Endothelial cell of umbilical vein (primary cell): ENCODE measurements around the gene CAMTA1. TPM values are rescaled to one million over a fixed set of nuclear protein-coding genes. Genes with fewer than 3 reads are reported as not detected.
A peak's percentile ranks its signal among the peaks of the same experiment; 100 is the strongest.
"Not testable (repeated sequence)": the region's sequence is repeated elsewhere in the genome, so short reads cannot be mapped to it uniquely, and the experiment has no call there.

Experiments
- BruUV-seq: library from RNA; stranded (reverse); fragments of 400-500 nt; replicated peaks from 2 replicates; lab custom pipeline; 2021; lab: Mats Ljungman, UMichigan
- CTCF ChIA-PET: fragments of 300-600, 350-600 bp; sonication (Branson Sonifier 250); formaldehyde crosslinking; loops from one replicate; lab custom pipeline; 2021; ENCODE audit warnings: antibody characterized with exemption, inconsistent platforms; lab: Charles Lee
- POLR2A ChIA-PET: fragments of 300-600, 350-600 bp; sonication (Branson Sonifier 250); formaldehyde crosslinking; loops from one replicate; lab custom pipeline; 2021; ENCODE audit warnings: antibody characterized with exemption, inconsistent platforms; lab: Charles Lee
- DNase-seq: peaks from one replicate; pipeline ENCODE4 v3.0.0-alpha.2; 2011; ENCODE audit warnings: low read depth, low spot score
- FAIRE-seq: peaks from 2 replicates; lab custom pipeline; 2011; peaks lifted over from hg19 to GRCh38; lab: Jason Lieb, UNC
- H2AFZ ChIP-seq: 2 replicates; pipeline ENCODE4 v1.6.0; 2012; ENCODE audit warnings: low read depth, low read length, control low read depth, inconsistent platforms
- H3K27ac ChIP-seq: 2 replicates; pipeline ENCODE4 v1.5.1; 2011; ENCODE audit warnings: low read depth, mild to moderate bottlenecking, control low read depth, low read length, moderate library complexity; ENCODE audit not compliant: insufficient read depth
- H3K27me3 ChIP-seq, 2 experiments: 2 replicates each; pipeline versions ENCODE4 v1.6.0 to v1.6.1; 2011; ENCODE audit warnings: low read length in 2 of 2, mixed read lengths in 1 of 2; ENCODE audit not compliant: control insufficient read depth in 2 of 2, insufficient read depth in 2 of 2
- H3K36me3 ChIP-seq, 2 experiments: 2 replicates in 1 of 2; 3 replicates in 1 of 2; pipeline ENCODE4 v1.5.1; 2011; ENCODE audit warnings: low read length in 2 of 2, mild to moderate bottlenecking in 1 of 2, moderate library complexity in 1 of 2; ENCODE audit not compliant: control insufficient read depth in 2 of 2, insufficient read depth in 2 of 2; ENCODE audit errors: extremely low read depth in 1 of 2
- H3K4me1 ChIP-seq: 3 replicates; pipeline ENCODE4 v1.5.1; 2011; ENCODE audit warnings: mild to moderate bottlenecking, low read length; ENCODE audit not compliant: control insufficient read depth, insufficient read depth; ENCODE audit errors: extremely low read depth
- H3K4me2 ChIP-seq: 2 replicates; pipeline ENCODE4 v1.6.1; 2011; ENCODE audit warnings: low read length, control low read depth, mixed read lengths; ENCODE audit not compliant: insufficient read depth
- H3K4me3 ChIP-seq, 3 experiments: fragments of 200-600 bp in 1 of 3; sonication (generic), shearing (Covaris generic) in 1 of 3; replicated peaks in 1 of 3; 2 replicates each; pipeline ENCODE4 v1.5.1; 2011 to 2016; ENCODE audit warnings: control low read depth in 3 of 3, low read length in 3 of 3, mild to moderate bottlenecking in 2 of 3, inconsistent platforms in 1 of 3, low read depth in 1 of 3, moderate library complexity in 1 of 3; ENCODE audit not compliant: insufficient read depth in 1 of 3
- H3K79me2 ChIP-seq: 2 replicates; pipeline ENCODE4 v1.6.0; 2012; ENCODE audit warnings: low read length, inconsistent platforms; ENCODE audit not compliant: control insufficient read depth, insufficient read depth
- H3K9ac ChIP-seq: replicated peaks from 2 replicates; pipeline ENCODE3; 2011; ENCODE audit warnings: low read length, control low read depth; ENCODE audit not compliant: insufficient read depth; ENCODE audit errors: extremely low read depth
- H3K9me1 ChIP-seq: replicated peaks from 3 replicates; pipeline ENCODE4 v1.6.0; 2011; ENCODE audit warnings: mild to moderate bottlenecking, low read length; ENCODE audit not compliant: control insufficient read depth, insufficient read depth; ENCODE audit errors: extremely low read depth
- H3K9me3 ChIP-seq: replicated peaks from 2 replicates; pipeline ENCODE4 v1.5.1; 2012; ENCODE audit warnings: low read length, inconsistent platforms; ENCODE audit not compliant: control insufficient read depth, insufficient read depth
- H4K20me1 ChIP-seq: replicated peaks from 2 replicates; pipeline ENCODE3; 2011; ENCODE audit warnings: mild to moderate bottlenecking, low read length; ENCODE audit not compliant: control insufficient read depth, insufficient read depth; ENCODE audit errors: extremely low read depth
- EZH2 ChIP-seq: IDR thresholded peaks from 2 replicates; pipeline ENCODE4 v1.6.1; 2012; ENCODE audit warnings: borderline replicate concordance, low read depth, mild to moderate bottlenecking, moderate library complexity, low read length, inconsistent platforms; ENCODE audit not compliant: severe bottlenecking
- FOS ChIP-seq: IDR thresholded peaks from 2 replicates; pipeline ENCODE4 v1.6.1; 2011; ENCODE audit warnings: mild to moderate bottlenecking, low read length, moderate library complexity, borderline replicate concordance; ENCODE audit not compliant: insufficient read depth
- GATA2 ChIP-seq: IDR thresholded peaks from 2 replicates; pipeline ENCODE4 v1.7.0; 2011; ENCODE audit warnings: low read depth, mild to moderate bottlenecking, moderate library complexity, mixed read lengths, low read length; ENCODE audit not compliant: insufficient read length, insufficient read depth
- JUN ChIP-seq: IDR thresholded peaks from 2 replicates; pipeline ENCODE4 v1.6.1; 2011; ENCODE audit warnings: borderline replicate concordance, low read depth; ENCODE audit not compliant: insufficient read length, insufficient read depth
- MAX ChIP-seq: IDR thresholded peaks from 2 replicates; pipeline ENCODE4 v1.6.1; 2011; ENCODE audit not compliant: insufficient read depth, insufficient read length
- MYC ChIP-seq: IDR thresholded peaks from one replicate; pipeline ENCODE4 v1.6.1; 2011; ENCODE audit warnings: mild to moderate bottlenecking, low read depth, low read length
- POLR2A ChIP-seq: IDR thresholded peaks from 2 replicates; pipeline ENCODE4 v1.6.1; 2012; ENCODE audit warnings: low read depth, mild to moderate bottlenecking, control low read depth, low read length
- POLR2AphosphoS5 ChIP-seq: IDR thresholded peaks from 2 replicates; pipeline ENCODE4 v1.6.1; 2012; ENCODE audit warnings: low read depth, mild to moderate bottlenecking, control low read depth, low read length, moderate library complexity; ENCODE audit not compliant: insufficient read depth
- dilution Hi-C: fragments of 300-500 bp; cut with MboI; formaldehyde crosslinking; loops from one replicate; pipeline ENCODE4 v1.15.0; 2019; ENCODE audit warnings: low sequenced_read_pairs; ENCODE audit not compliant: extremely low pct_ligation_motif_present
- intact Hi-C: fragments of 100-400 bp; cut with micrococcal nuclease; formaldehyde crosslinking; loops from one replicate; pipeline ENCODE4 v1.10.0; 2022
- polyA plus RNA-seq, 4 experiments: library from polyadenylated mRNA; depleted of rRNA in 3 of 4; stranded (reverse) in 3 of 4; unstranded in 1 of 4; fragments of >200 nt; gene quantifications; 2 replicates each; pipeline versions ENCODE4 v1.2.1 to v1.2.3, GENCODE V29; 2011 to 2012; ENCODE audit warnings: missing spikeins in 1 of 4
- total RNA-seq: library from RNA; stranded (reverse); gene quantifications from 2 replicates; pipeline ENCODE4 v1.2.3, GENCODE V29; 2021
- TF ChIP-seq, protein P1 (sequence below), 2 donors: IDR thresholded peaks; 1 replicate in 1 of 2; 2 replicates in 1 of 2; pipeline ENCODE4 v1.5.1; 2011; ENCODE audit warnings: low read length in 2 of 2, mild to moderate bottlenecking in 2 of 2, moderate library complexity in 2 of 2, control low read depth in 1 of 2, inconsistent platforms in 1 of 2, low read depth in 1 of 2; ENCODE audit not compliant: insufficient read depth in 1 of 2; ENCODE audit errors: extremely low read depth in 1 of 2

Gene CAMTA1
- total and polyA plus RNA-seq, 2 donors (not counting 3 experiments of a cell fraction or from before 2014, with no cell fraction given) = 50.8 to 92.7 TPM

DNA sequence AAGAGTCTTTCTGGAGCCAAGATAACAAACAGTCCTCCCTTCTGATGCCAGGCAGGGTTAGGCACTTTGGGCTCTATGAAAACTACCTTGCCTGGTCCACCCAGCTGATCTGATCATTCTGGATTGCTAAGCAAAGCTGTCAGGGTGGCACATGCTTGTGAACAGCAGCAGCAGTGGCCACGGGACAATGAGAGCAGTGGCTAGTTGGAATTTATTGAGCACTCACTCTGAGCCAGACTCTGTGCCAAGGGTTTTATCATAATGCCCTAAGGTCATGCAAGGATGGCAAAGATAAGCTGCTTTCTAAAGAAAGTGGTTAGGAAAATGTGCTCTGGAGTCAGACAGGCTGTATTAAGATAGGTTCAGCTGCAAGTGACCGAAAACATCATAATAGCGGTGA, 595.5 kb downstream of the CAMTA1 start:
- CTCF ChIA-PET = interaction anchor here (0.6 kb wide), 1 partner anchor 77 kb away, joined by 3 read pairs; no protein-coding TSS in a partner anchor

DNA sequence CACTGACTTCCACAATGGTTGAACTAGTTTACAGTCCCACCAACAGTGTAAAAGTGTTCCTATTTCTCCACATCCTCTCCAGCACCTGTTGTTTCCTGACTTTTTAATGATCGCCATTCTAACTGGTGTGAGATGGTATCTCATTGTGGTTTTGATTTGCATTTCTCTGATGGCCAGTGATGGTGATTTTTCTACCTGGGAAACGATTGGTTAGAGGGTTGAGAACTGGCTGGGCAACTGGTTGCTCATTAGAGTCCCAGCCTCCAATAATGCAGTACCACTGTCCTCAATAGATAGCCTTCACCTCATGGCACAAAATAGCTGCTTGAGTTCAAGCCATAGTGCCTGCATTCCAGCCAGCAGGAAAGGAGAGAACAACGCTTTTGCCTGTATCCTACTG, 596.5 kb downstream of the CAMTA1 start:
- DNase-seq, FAIRE-seq, H3K27me3 ChIP-seq, H3K79me2 ChIP-seq, H3K9me1 ChIP-seq, CTCF ChIA-PET, intact Hi-C loops, H4K20me1 ChIP-seq, H3K27ac ChIP-seq, H3K4me3 ChIP-seq, POLR2A ChIA-PET, H3K9ac ChIP-seq, H3K36me3 ChIP-seq, BruUV-seq, H2AFZ ChIP-seq, dilution Hi-C loops, H3K9me3 ChIP-seq, H3K4me2 ChIP-seq: not testable (repeated sequence)
- peaks cover 23% of the 10 kb centered on the region for H3K4me1 ChIP-seq

More for the DNA sequence above, 595.5 kb downstream of the CAMTA1 start:
- peaks cover 23% of the 10 kb centered on the region for H3K4me1 ChIP-seq
- dilution Hi-C loops (no loop called here), intact Hi-C loops (no loop called here)
- no peak for FAIRE-seq
- BruUV-seq = no TSS peak
- POLR2A ChIA-PET = no interaction called here
- no peaks in the 10 kb centered on the region for H4K20me1 ChIP-seq
- no peaks in the 10 kb centered on the region for H3K27me3 ChIP-seq
- H3K9ac ChIP-seq = no peak overlapping the region
- no peak overlapping the region for H3K4me2 ChIP-seq
- no peaks in the 10 kb centered on the region for H3K79me2 ChIP-seq
- H3K27ac ChIP-seq = peak overlapping the region; percentile 31
- peak; percentile 65 for DNase-seq
- no peak overlapping the region for H3K4me3 ChIP-seq
- H3K9me1 ChIP-seq = no peaks in the 10 kb centered on the region
- no peaks in the 10 kb centered on the region for H3K36me3 ChIP-seq
- no peaks in the 10 kb centered on the region for H3K9me3 ChIP-seq
- H2AFZ ChIP-seq = peak overlapping the region; percentile 34
- TF ChIP-seq MYC = no peak
- TF ChIP-seq, protein P1, sequence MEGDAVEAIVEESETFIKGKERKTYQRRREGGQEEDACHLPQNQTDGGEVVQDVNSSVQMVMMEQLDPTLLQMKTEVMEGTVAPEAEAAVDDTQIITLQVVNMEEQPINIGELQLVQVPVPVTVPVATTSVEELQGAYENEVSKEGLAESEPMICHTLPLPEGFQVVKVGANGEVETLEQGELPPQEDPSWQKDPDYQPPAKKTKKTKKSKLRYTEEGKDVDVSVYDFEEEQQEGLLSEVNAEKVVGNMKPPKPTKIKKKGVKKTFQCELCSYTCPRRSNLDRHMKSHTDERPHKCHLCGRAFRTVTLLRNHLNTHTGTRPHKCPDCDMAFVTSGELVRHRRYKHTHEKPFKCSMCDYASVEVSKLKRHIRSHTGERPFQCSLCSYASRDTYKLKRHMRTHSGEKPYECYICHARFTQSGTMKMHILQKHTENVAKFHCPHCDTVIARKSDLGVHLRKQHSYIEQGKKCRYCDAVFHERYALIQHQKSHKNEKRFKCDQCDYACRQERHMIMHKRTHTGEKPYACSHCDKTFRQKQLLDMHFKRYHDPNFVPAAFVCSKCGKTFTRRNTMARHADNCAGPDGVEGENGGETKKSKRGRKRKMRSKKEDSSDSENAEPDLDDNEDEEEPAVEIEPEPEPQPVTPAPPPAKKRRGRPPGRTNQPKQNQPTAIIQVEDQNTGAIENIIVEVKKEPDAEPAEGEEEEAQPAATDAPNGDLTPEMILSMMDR (IDR thresholded peaks at IDR 0.05; ENCODE audit: extremely low read depth in 1 of 2, insufficient read depth in 1 of 2, low read depth in 1 of 2, low read length in 2 of 2) = no peak
- TF ChIP-seq JUN = no peak
- no peak for TF ChIP-seq FOS
- TF ChIP-seq EZH2 = no peak
- no peak for TF ChIP-seq POLR2A
- no peak for TF ChIP-seq MAX
- TF ChIP-seq GATA2 = no peak
- no peak for TF ChIP-seq POLR2AphosphoS5
